ENCODE results near the gene ATOH8.

The ATOH8 gene

DNA sequence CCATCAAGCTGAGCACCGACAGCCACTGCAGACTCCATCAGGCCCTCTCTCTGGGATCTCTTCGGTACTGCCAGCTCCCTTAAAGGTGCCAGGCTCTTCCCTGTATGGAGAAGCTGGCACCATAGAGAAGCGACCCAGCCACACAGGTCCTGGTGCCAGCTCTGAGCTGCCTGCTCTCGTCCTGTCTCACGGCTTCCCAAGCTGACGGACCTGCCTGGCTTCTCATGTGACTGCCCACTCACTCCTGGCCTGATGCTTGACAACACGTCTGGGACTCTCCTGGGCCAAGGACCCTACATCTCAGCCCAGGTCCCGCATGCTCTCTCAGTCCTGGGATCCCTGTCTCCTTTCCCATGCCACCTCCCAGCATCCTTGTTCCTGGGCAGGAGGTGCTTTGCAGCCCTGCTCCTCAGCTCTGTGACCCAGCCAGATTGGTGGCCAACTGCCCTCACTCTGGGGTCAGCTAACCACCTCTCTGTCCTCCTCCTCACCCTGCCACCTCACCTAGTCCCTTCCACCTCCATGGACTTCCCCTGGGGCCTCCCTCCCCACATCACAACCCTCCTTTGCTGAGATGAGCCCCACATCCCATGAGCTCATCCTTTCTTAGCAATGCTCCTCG is 12.5 kb upstream of the ATOH8 start:
- no peak for DNase-seq
- Mint-ChIP-seq H3K4me3 (no peak overlapping the region), H3K27ac (peak overlapping the region in 1 of 2 donors; percentile 36), H3K4me1 (peaks cover 12% of the 10 kb centered on the region), H3K9me3 (no peaks in the 10 kb centered on the region), H3K27me3 (peaks cover 48% of the 10 kb centered on the region)
- peak; percentile 23 for ATAC-seq

DNA sequence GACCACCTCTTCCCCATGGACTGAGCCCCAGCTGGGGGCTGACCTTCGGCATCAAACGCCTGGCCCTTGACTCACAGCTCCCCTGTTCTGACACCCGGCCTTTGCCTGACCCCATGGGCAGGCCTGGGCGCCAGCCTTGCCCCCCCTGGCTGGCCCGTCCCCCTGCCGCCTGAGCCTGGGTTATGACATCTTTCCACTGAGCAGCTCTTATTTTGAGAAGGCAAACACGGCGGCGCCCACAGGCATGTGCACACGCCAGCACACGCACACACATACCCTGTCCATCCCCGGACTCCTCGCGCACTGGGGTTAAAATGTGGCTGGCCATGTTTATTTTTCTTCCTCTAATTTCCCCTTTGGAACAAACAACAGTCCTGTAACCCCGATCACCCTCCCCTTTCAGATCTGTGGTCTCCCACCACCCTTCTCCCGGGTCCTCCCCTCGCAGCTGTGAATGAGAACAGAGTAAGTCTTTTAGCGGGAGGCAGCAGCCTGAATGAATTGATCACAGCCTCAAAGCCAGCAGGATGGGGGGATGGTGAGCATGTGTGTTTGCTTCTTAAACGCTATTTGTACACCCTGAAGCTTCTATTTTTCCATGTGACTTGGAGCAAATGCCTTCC is 11.8 kb upstream of the ATOH8 start:
- Mint-ChIP-seq H3K9me3 (no peaks in the 10 kb centered on the region), H3K27me3 (peaks cover 54% of the 10 kb centered on the region), H3K27ac (peak overlapping the region in 1 of 2 donors; percentile 36), H3K4me3 (no peak overlapping the region), H3K4me1 (peaks cover 12% of the 10 kb centered on the region)
- ATAC-seq (no peak), DNase-seq (no peak)

DNA sequence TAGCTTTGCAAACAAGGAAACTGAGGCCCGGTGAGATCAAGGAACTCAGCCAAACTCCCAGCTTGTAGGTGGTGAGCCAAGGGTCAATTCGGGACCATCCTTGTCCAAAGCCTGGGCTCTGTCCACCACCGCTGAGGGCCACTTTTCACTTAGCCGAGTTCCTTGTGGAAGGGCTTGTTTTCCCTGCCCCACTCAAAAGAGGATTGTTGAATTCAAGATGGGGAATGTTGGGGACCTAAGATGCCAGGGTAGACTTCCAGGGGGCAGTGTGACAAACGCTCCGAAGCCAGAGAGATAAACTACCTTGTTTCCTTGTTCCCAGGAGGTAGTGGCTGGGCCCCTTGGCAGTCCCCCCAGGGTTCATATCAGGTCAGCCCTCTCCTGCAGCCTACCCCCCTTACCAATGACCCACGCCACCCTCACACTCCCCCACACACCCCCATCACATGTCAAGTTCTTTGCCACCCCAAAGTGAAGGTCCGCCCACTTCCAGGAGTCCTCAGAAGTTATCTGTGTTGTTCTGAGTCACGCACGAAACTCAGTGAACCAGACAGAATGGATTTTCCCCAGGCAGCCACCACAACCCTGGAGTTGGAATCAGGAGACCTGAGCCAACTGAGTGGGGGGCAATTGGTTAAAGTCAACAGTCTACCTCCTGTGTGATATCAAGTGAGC is 10.3 kb upstream of the ATOH8 start:
- peaks cover 69% of the 10 kb centered on the region for H3K27me3 Mint-ChIP-seq
- H3K4me1 Mint-ChIP-seq = peaks cover 12% of the 10 kb centered on the region
- H3K4me3 Mint-ChIP-seq = no peak overlapping the region
- H3K27ac Mint-ChIP-seq = no peak overlapping the region
- DNase-seq = no peak
- no peaks in the 10 kb centered on the region for H3K9me3 Mint-ChIP-seq
- ATAC-seq = no peak

DNA sequence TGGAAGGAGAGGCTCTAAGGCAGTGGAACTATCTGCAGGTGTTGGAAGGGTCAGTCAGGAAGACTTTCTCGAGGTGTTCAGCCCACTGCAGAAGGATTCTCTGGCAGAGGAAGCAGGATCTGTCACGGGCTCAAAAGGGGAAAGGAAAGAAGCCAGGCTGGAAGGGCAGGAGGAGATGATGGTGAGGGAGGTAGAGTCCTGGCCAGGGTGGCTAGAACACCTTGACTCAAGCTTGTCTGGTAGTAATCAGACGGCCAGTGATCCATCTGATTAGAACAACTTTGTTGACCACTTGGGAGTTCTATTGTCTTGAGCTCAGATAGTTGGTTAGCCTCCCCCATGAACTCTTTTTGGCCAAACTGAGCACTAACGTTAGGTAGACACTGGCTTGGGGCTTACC is 9.7 kb upstream of the ATOH8 start:
- Mint-ChIP-seq H3K27me3 (peaks cover 72% of the 10 kb centered on the region), H3K9me3 (no peaks in the 10 kb centered on the region), H3K27ac (no peak overlapping the region), H3K4me1 (peaks cover 12% of the 10 kb centered on the region), H3K4me3 (no peak overlapping the region)
- ATAC-seq (no peak), DNase-seq (no peak)

DNA sequence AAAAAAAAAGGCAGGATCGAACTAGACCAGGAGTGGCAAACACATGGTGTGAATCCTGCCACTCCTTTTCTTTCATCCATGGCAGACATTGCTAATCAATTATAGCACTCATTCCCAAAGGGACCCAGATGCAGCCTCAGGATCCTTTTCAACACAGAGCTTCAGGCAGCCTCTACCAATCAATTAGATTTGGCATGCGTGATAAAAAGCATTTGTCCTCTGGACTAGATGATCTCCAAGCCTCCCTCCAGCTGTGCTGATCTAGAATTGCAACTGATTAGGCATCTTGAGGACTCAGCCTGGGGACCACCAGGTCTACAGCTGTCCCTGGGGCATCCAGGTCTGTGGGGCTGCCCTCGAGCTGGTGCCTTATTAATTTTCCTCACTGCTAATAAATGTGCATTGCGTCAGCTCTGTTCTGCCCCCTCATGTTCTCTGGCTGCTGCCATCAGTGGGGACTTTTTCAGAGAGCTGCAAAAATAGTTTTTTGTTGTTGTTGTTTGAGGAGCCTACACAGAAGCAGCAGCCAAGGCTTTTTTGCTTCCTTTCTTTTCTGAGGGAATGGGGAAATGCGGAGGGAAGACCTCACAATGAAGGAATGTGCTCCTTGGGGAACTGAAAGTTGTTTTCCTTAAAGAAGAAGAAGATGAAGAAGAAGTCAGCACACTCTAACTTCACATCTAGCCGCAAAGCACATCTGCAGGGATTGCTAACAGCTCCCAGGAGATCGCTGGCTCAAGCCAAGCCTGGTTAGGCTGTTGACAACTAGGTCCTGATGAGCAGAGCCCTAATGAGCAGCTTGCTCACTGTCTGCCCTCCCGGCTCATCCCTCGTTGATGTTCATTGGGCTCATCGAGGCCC is 8.8 kb upstream of the ATOH8 start:
- no peaks in the 10 kb centered on the region for H3K9me3 Mint-ChIP-seq
- no peak for ATAC-seq
- no peak overlapping the region for H3K27ac Mint-ChIP-seq
- DNase-seq = no peak
- H3K27me3 Mint-ChIP-seq = peaks cover 79% of the 10 kb centered on the region
- H3K4me1 Mint-ChIP-seq = peaks cover 12% of the 10 kb centered on the region
- no peak overlapping the region for H3K4me3 Mint-ChIP-seq

DNA sequence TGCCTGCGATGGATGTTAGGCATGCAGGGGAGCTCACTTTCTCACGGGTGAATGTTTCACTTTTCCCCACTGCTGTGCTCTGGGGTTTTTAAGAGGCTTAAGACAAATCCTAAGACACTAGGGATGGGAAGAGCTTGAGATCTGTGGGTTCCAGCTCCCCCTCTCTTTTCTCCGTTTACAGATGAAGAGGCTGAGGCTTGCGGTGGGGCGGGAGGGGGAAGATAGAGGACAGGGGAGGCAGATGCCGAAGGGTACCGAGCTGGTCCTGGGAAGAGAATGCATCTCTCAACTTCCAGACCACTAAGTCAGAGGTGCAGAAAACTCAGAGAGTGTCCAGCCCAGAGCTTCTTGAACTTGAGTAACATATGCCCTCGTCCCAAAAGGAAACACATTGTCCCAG is 8.2 kb upstream of the ATOH8 start:
- DNase-seq = no peak
- peaks cover 12% of the 10 kb centered on the region for H3K4me1 Mint-ChIP-seq
- H3K27me3 Mint-ChIP-seq = peaks cover 86% of the 10 kb centered on the region
- no peaks in the 10 kb centered on the region for H3K9me3 Mint-ChIP-seq
- no peak overlapping the region for H3K4me3 Mint-ChIP-seq
- peak overlapping the region in 1 of 2 donors; percentile 36 for H3K27ac Mint-ChIP-seq
- ATAC-seq = no peak

DNA sequence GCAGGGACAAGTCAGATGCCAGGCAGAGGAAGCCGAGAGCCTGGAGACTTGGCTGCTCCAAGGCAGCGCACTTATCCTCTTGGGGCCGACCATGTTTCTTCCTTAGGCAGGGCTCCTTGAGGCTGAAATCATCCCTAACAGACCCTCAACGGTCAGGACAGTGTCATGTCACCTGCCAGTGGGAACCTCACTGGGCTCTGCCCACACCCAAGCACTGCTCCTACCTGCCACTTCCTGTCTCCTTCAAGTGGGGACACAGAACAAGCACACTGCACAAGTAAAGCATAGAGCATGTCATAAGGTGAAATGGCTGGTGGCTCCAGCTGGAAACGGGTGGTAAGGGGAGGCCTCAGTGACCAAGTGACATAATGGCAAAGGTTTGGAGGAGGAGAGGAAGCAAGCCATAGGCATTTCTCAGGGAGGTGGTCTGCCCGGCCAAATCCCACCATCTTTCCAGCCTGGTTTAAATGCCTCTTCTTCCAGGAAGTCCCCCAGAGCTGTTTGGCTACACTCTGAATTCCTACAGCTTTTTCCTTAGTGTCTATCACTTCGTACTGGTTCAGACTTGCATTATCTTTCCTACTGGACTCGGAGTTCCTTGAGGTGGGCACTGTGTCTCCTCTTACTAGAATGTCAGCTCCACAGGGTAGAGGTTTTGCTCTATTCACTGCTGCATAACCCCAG is 7.3 kb upstream of the ATOH8 start:
- Mint-ChIP-seq H3K4me1 (peaks cover 9% of the 10 kb centered on the region), H3K27me3 (peaks cover 90% of the 10 kb centered on the region), H3K9me3 (no peaks in the 10 kb centered on the region), H3K4me3 (no peak overlapping the region), H3K27ac (no peak overlapping the region)
- ATAC-seq (no peak), DNase-seq (no peak)

DNA sequence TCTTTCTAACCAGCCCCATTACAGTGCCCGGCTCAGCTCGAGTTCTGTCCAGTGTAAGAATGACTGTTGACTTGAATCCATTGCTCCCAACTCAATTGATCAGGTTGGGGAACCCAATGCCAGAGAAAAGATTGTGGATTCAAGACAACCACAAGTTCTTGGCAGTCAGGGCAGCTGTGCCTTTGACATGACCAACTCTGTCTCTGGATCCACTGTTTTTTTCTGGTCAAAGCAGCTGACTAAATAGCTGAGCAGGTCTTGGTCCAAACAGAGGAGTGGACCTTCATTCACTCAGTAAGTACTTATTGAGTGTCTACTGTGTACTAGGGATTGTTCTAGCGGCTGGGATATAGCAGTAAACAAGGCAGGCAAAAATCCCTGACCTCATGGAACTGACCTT is 6.3 kb upstream of the ATOH8 start:
- H3K27me3 Mint-ChIP-seq = peaks cover 90% of the 10 kb centered on the region
- no peak overlapping the region for H3K27ac Mint-ChIP-seq
- H3K4me3 Mint-ChIP-seq = no peak overlapping the region
- ATAC-seq (no peak), DNase-seq (no peak)
- no peaks in the 10 kb centered on the region for H3K9me3 Mint-ChIP-seq
- no peaks in the 10 kb centered on the region for H3K4me1 Mint-ChIP-seq

DNA sequence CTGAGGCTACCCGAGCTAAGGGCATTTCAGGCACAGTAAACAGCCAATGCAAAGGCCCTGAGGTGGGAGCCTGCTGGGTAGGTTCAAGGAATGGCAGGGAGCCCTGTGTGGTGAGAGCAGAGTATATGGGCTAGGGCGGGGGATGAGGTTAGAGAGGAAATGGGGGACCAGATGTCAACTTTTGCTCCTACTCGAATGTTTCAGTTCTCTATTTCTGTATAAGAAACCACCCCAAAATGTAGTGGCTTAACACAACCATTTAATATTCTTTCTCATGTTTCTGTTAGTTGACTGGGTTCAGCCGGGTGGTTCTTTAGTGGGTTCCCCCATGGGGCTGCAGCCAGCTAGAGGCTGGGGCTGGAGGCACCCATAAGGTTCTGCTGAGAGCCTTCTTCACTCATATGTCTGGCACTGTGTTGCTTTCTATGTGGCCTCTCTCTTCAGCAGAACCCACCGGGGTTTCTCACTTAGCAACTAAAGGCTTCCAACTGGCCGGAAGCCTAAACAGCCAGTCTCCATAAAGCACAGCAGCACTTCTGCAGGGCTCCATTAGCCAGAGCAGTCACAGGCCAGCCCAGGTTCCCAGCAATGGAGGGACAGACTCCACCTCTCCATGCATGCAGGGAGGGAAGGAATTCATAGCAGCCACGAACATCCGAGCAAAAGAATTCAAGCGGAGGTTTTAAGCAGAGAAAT is 5.6 kb upstream of the ATOH8 start:
- Mint-ChIP-seq H3K4me1 (peaks cover 4% of the 10 kb centered on the region), H3K27me3 (peaks cover 90% of the 10 kb centered on the region), H3K9me3 (no peaks in the 10 kb centered on the region), H3K27ac (no peak overlapping the region), H3K4me3 (no peak overlapping the region)
- ATAC-seq (no peak), DNase-seq (no peak)

DNA sequence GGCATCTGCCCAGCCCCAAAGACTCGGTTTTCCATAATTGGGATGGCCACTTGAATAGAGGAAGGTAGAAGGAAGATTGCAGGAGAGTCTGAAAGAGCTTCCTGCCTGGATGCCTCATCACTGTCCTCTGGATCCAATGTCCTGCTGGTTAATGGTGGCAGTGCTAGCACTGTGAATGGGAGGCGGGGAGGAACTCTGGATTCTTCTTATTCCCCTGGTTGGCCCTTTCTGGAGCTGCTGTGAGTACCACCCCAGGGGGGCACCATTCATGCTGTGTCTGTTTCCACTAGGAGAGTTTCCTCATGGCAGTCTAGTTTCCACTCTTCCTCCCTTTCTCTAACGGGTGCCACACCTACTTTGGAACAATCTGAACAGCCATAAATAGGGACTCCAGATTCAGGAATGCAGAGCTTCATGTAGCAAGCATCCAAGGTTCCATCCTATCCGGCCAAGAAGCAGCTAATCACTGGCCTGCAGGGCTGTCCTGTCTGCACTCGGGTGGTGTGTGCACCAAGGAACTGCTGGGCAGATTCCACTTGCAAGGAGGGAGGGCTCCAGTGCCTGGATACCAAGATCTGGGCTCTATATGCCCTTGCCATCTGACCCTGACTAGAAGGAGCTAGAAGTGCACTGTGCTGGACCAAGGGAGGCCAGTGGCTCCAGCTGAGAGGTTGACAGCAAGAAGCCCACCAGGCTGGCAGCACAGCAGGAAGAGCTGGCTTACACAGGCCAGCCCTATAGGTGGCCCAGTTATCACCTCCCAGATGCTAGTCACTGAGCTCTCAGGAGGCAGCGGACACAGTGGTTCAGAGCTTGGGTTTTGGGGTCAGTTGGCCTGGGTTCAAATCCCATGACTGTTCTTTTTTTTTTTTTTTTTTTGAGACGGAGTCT is 4.6 kb upstream of the ATOH8 start:
- Mint-ChIP-seq H3K4me1 (peaks cover 8% of the 10 kb centered on the region), H3K4me3 (no peak overlapping the region), H3K9me3 (no peaks in the 10 kb centered on the region), H3K27ac (no peak overlapping the region), H3K27me3 (peaks cover 91% of the 10 kb centered on the region)
- DNase-seq = no peak
- no peak for ATAC-seq

DNA sequence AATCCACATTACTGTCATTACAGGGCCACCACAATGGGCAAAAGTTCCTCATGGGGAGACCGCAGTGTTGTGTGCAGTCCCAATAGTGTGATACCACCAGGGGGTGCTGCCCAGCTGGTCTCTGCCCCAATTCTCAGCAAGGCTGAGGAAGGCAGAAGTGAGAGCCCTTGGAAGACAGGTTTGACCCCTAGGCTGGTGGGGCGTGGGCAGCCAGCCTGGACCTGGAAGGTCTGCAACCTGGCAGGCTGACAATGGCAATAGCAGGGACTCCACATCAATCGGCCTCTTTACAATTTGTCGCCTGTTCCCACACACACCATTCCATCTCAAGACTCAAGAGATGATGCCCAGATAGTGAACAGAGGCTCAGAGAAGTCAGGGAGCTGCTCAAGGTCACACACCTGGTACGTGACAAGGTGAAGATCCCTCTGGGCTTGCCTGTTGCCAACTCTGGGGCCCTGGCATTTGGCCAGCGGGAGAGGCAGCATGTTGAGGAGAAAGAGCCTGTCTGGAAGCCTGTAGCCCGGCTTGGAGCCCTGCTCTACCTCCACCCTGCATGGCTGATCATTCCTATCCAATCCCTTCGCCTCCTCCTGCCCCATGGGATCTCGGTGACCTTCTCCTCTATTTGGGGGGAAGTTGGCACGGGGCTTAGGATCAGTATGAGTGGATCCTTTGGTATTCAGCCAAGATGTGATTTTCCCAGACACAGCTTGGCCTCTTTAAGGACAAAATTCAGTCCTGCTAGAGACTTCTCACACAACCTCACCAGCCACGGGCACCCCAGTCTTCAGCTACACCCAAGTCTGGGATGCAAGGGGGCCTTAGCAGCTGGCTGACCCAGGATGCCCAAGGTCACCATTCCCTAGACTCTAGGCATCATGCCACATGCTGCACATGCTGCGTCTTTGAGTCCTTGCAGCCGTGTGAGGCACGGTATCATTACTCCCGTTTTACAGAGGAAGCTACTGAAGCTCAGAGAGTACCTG is 2.9 kb upstream of the ATOH8 start:
- peak overlapping the region in 1 of 2 donors; percentile 49 for H3K27ac Mint-ChIP-seq
- H3K4me1 Mint-ChIP-seq = peaks cover 22% of the 10 kb centered on the region
- ATAC-seq (peak; percentile 68), DNase-seq (peak; percentile 50 to 60)
- H3K4me3 Mint-ChIP-seq = no peak overlapping the region
- peaks cover 94% of the 10 kb centered on the region for H3K27me3 Mint-ChIP-seq
- H3K9me3 Mint-ChIP-seq = no peaks in the 10 kb centered on the region

DNA sequence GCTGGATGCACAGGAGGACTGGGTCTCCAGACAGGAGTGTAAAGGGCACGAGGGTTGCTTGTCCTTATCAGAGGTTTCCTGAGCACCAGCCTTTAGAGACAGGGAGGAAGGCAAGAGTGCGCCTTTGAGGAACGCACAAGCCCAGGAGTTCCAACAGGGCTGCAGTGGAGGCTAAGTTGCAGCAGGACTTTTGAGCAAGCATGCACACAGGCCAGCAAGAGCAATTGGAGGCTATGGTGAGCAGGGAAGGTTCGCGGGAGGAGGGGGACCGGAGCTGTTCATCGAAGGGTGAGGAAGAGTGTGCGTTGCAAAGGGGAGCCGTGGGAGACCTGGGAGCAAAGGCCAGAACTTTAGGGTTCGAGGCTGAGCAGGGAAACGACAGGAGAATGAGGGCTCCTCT is 2.2 kb upstream of the ATOH8 start:
- Mint-ChIP-seq H3K9me3 (no peaks in the 10 kb centered on the region), H3K27me3 (peaks cover 94% of the 10 kb centered on the region), H3K27ac (no peak overlapping the region), H3K4me1 (peaks cover 22% of the 10 kb centered on the region), H3K4me3 (no peak overlapping the region)
- ATAC-seq (no peak), DNase-seq (no peak)

DNA sequence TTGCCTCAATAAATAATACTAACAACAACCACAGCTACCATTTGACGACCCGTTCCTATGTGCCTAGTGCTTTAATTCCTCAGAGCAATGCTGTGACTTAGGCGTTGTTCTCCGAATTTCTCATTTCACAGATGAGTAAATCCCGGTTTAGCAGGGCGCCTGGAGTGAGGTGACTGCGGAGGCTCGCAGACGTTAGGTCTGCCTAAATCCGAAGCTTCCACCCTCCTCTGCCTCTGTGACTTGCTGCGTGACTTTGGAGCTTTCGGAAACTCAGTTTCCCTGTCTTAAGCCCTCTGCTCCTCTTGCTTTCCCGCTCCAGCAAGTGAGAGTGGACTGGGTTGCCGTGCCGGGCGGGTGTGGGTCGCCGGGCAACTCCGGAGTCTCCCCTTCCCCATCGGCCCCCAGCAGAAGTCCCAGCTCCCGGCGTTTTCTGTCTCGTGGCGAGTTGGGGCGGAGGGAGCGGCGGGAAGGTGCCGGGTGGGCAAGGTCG is 711 bp upstream of the ATOH8 start:
- no peak for DNase-seq
- Mint-ChIP-seq H3K4me1 (peaks cover 22% of the 10 kb centered on the region), H3K9me3 (no peaks in the 10 kb centered on the region), H3K27ac (no peak overlapping the region), H3K27me3 (peaks cover 94% of the 10 kb centered on the region), H3K4me3 (peak overlapping the region; percentile 77 to 85)
- no peak for ATAC-seq

Measured in stimulated activated naive CD8-positive, alpha-beta T cell treated with anti-CD3 and anti-CD28 coated beads, Interleukin-15, amount 100 ng/mL, for 72 hours (primary cell).